Lung (tissue), 10 donors: Measurements from ENCODE around the gene PRAMEF14. TPM values are rescaled to one million over a fixed set of nuclear protein-coding genes. Genes with fewer than 3 reads are reported as not detected.
"Not testable (repeated sequence)": the region's sequence is repeated elsewhere in the genome, so short reads cannot be mapped to it uniquely, and the experiment has no call there.

Experiments used
- ATAC-seq: fragments of 200-7000 bp; cut with Tn5 transposase; one replicate; pipeline ENCODE4 v1.9.1; 2020; ENCODE audit warnings: moderate number of reproducible peaks; ENCODE audit not compliant: insufficient read depth, low FRiP score
- DNase-seq, 3 donors: peaks; one replicate each; pipeline ENCODE4 v3.0.0-alpha.2; 2013 to 2017
- H3K27ac ChIP-seq, 2 donors: one replicate each; pipeline ENCODE4 v1.5.1; 2013; ENCODE audit warnings: mild to moderate bottlenecking in 2 of 2, moderate library complexity in 2 of 2, control low read depth in 1 of 2, inconsistent platforms in 1 of 2, low read depth in 1 of 2, low read length in 1 of 2
- H3K27me3 ChIP-seq, 3 donors: one replicate each; pipeline ENCODE4 v1.5.1; 2013; ENCODE audit warnings: low read length in 2 of 3; ENCODE audit not compliant: control insufficient read depth in 3 of 3, insufficient read depth in 3 of 3
- H3K36me3 ChIP-seq, 4 donors: one replicate each; pipeline ENCODE4 v1.5.1; 2013; ENCODE audit warnings: low read length in 4 of 4, mild to moderate bottlenecking in 1 of 4, moderate library complexity in 1 of 4; ENCODE audit not compliant: control insufficient read depth in 4 of 4, insufficient read depth in 4 of 4
- H3K4me1 ChIP-seq, 5 donors: one replicate each; pipeline ENCODE4 v1.5.1; 2013; ENCODE audit warnings: low read length in 5 of 5, mild to moderate bottlenecking in 2 of 5, moderate library complexity in 1 of 5; ENCODE audit not compliant: control insufficient read depth in 5 of 5, insufficient read depth in 5 of 5
- H3K4me3 ChIP-seq: one replicate; pipeline ENCODE4 v1.5.1; 2013; ENCODE audit warnings: mild to moderate bottlenecking, control low read depth, moderate library complexity
- H3K9ac ChIP-seq, 2 donors: one replicate each; pipeline ENCODE4 v1.5.1; 2013; ENCODE audit warnings: low read length in 2 of 2, control low read depth in 1 of 2; ENCODE audit not compliant: insufficient read depth in 1 of 2
- H3K9me3 ChIP-seq, 4 donors: one replicate each; pipeline ENCODE4 v1.5.1; 2013; ENCODE audit warnings: low read length in 3 of 4, mild to moderate bottlenecking in 1 of 4, moderate library complexity in 1 of 4; ENCODE audit not compliant: control insufficient read depth in 4 of 4, insufficient read depth in 3 of 4
- WGBS, 2 donors: extraction: QIAGEN DNeasy Blood & Tissue Kit; methylation state at CpG; one replicate each; pipeline ENCODE4 v1.1.7; 2013; 5-methylcytosine and 5-hydroxymethylcytosine counted together
- polyA plus RNA-seq, 2 donors: library from polyadenylated mRNA; stranded (reverse); fragments of 200-250 nt; gene quantifications; one replicate each; pipeline ENCODE4 v1.2.1, GENCODE V29; 2013
- total RNA-seq, 2 donors: library from RNA; depleted of rRNA in 1 of 2; stranded (reverse); fragments of >200 nt in 1 of 2; gene quantifications; one replicate each; pipeline ENCODE4 v1.2.1, GENCODE V29; 2014 to 2021
- donor health status: Bipolar disorder and iron deficiency.
- donor health status: healthy.
- donor health status: DM: yes; HTN: yes; CAD: no.

Gene PRAMEF14
- total and polyA plus RNA-seq, 4 donors = not detected

DNA sequence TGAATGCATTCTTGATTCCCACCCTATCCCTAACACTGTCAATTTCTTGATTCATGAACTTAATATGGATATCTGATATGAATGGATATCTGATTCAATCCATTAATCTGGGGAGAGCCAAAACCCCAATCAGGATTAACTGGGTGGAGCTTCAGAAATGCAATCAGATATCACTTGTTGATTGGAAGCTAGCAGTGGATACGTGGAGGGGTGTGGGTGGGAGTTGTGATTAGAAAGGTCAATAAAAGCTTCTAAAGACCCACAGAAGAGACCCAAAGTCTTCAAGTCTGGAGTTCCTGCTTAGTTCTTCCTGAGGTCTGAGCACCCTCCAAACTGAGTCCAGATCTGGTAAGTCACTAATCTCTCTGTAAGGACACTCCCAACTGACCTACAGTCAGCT lies 43.7 kb downstream of the PRAMEF14 start, which contains the start of gene PRAMEF33:
Gene PRAMEF33, plus strand, starts transcription at position 301 of the 400 bp plus-strand sequence. CDS start 2,416 bp downstream, outside the sequence.
- not testable (repeated sequence) for H3K4me1 ChIP-seq, H3K9ac ChIP-seq, ATAC-seq, H3K27me3 ChIP-seq, H3K9me3 ChIP-seq, H3K4me3 ChIP-seq, H3K36me3 ChIP-seq, DNase-seq, H3K27ac ChIP-seq
- no CpG with 5 or more reads among the region's 1 CpG for WGBS, 2 donors

DNA sequence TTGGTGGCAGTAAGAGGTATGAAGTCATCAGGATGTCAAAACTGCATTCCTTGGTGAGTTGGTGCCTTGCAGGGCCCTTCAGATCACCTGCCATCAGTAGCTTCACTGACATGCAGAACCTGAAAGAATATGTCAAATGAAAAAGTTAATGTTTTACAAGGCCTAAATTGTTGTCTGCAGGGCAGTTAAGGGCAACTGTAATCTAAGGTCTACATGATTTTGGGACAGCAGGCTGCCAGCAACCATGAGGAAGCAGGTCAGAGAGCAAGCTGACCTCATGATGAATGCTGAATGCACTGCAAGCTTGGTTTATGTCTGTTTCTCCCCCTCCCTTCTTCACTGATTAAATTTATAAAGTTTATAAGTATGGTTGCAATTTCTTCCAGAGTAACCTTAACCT lies 44.7 kb downstream of the PRAMEF14 start:
- DNase-seq, ATAC-seq, H3K4me3 ChIP-seq, H3K27me3 ChIP-seq, H3K9me3 ChIP-seq, H3K36me3 ChIP-seq, H3K9ac ChIP-seq, H3K4me1 ChIP-seq, H3K27ac ChIP-seq: not testable (repeated sequence)

DNA sequence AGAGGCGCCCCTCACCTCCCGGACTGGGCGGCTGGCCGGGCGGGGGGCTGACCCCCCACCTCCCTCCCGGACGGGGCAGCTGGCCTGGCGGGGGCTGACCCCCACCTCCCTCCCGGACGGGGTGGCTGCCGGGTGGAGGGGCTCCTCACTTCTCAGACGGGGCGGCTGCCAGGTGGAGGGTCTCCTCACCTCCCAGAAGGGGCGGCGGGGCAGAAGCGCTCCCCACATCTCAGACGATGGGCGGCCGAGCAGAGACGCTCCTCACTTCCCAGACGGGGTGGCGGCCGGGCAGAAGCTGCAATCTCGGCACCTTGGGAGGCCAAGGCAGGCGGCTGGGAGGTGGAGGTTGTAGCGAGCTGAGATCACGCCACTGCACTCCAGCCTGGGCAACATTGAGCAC lies 48.2 kb downstream of the PRAMEF14 start:
- not testable (repeated sequence) for H3K9me3 ChIP-seq, H3K36me3 ChIP-seq, H3K4me3 ChIP-seq, H3K4me1 ChIP-seq, H3K27me3 ChIP-seq, H3K9ac ChIP-seq, DNase-seq, ATAC-seq, H3K27ac ChIP-seq
- WGBS, 2 donors = 96% methylated on average over 12 of the region's 27 CpGs; no CpG with 5 or more reads in 1 of the 2 donors

DNA sequence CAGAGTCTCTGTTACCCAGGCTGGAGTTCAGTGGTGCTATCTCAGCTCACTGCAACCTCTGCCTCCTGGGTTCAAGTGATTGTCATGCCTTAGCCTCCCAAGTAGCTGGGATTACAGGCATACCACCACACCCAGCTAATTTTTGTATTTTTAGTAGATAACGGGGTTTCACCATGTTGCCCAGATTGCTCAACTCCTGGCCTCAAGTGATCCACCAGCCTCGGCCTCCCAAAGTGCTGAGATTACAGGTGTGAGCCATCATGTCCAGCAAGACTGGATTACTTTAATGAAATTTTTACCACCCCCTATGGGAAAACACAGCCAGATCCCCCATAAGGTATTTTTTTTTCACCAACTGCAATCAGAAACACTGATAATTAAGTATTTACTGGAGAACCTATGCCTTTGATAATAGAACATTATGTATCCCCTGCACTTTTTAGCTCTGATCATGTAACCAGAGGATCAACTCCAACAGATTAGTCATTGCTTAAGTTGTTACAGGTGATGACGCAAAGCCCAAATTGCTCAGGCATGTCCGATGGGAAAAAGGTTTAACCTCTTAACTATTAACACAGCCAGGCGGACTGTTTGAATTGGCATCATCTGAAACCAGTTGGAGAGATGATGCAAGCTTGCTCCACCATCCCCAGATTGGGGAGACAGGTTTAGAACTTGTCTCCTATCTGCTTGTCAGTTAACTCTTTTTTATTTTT lies 49.6 kb downstream of the PRAMEF14 start:
- not testable (repeated sequence) for DNase-seq, H3K4me3 ChIP-seq, H3K36me3 ChIP-seq, H3K9me3 ChIP-seq, ATAC-seq, H3K27ac ChIP-seq, H3K9ac ChIP-seq, H3K27me3 ChIP-seq, H3K4me1 ChIP-seq
- WGBS, 2 donors = 87 to 100% methylated on average over 1 to 2 of the region's 5 CpGs

Other genes starting within 250 kb of the PRAMEF14 start
- gene HNRNPCL2, start 230.3 kb downstream of the PRAMEF14 start, total RNA-seq = not detected
- gene HNRNPCL2, start 230.3 kb downstream of the PRAMEF14 start, polyA plus RNA-seq = not detected
- not detected for gene PRAMEF26, start 191.1 kb downstream of the PRAMEF14 start, total RNA-seq
- gene PRAMEF26, start 191.1 kb downstream of the PRAMEF14 start, polyA plus RNA-seq = not detected
- not detected for gene HNRNPCL4, start 181.5 kb downstream of the PRAMEF14 start, total RNA-seq
- not detected for gene HNRNPCL4, start 181.5 kb downstream of the PRAMEF14 start, polyA plus RNA-seq
- gene PRAMEF9, start 175.3 kb downstream of the PRAMEF14 start, total RNA-seq = not detected
- not detected for gene PRAMEF9, start 175.3 kb downstream of the PRAMEF14 start, polyA plus RNA-seq
- gene PRAMEF13, start 145.7 kb downstream of the PRAMEF14 start, total RNA-seq = not detected
- gene PRAMEF13, start 145.7 kb downstream of the PRAMEF14 start, polyA plus RNA-seq = not detected
- not detected for gene PRAMEF18, start 121.0 kb downstream of the PRAMEF14 start, total RNA-seq
- not detected for gene PRAMEF18, start 121.0 kb downstream of the PRAMEF14 start, polyA plus RNA-seq
- gene PRAMEF5, start 92.9 kb downstream of the PRAMEF14 start, total RNA-seq = not detected
- gene PRAMEF5, start 92.9 kb downstream of the PRAMEF14 start, polyA plus RNA-seq = not detected
- not detected for gene PRAMEF8, start 62.0 kb downstream of the PRAMEF14 start, total RNA-seq
- gene PRAMEF8, start 62.0 kb downstream of the PRAMEF14 start, polyA plus RNA-seq = not detected
- not detected for gene PRAMEF33, start 43.6 kb downstream of the PRAMEF14 start, total RNA-seq
- not detected for gene PRAMEF33, start 43.6 kb downstream of the PRAMEF14 start, polyA plus RNA-seq
- not detected for gene PRAMEF15, start 31.6 kb downstream of the PRAMEF14 start, total RNA-seq
- gene PRAMEF15, start 31.6 kb downstream of the PRAMEF14 start, polyA plus RNA-seq = not detected
- gene PRAMEF19, start 24.8 kb upstream of the PRAMEF14 start, total RNA-seq = not detected
- gene PRAMEF19, start 24.8 kb upstream of the PRAMEF14 start, polyA plus RNA-seq = not detected
- gene PRAMEF17, start 42.5 kb upstream of the PRAMEF14 start, total RNA-seq = not detected
- gene PRAMEF17, start 42.5 kb upstream of the PRAMEF14 start, polyA plus RNA-seq = not detected
- not detected for gene PRAMEF20, start 63.3 kb upstream of the PRAMEF14 start, total RNA-seq
- not detected for gene PRAMEF20, start 63.3 kb upstream of the PRAMEF14 start, polyA plus RNA-seq
- gene LRRC38, start 166.9 kb upstream of the PRAMEF14 start, total RNA-seq = not detected
- gene LRRC38, start 166.9 kb upstream of the PRAMEF14 start, polyA plus RNA-seq = under 1 TPM in 1 of 2 donors, not detected in 1; 0.07 TPM
- gene PDPN, start 236.7 kb upstream of the PRAMEF14 start, total RNA-seq = 10 to 100 TPM; 27.9 to 60.4 TPM
- gene PDPN, start 236.7 kb upstream of the PRAMEF14 start, polyA plus RNA-seq = 10 to 100 TPM; 10.6 to 71.2 TPM